Activated T-cell treated with anti-CD3 and anti-CD28 coated beads, Interleukin-2, amount 50 U/mL, for 24 hours (primary cell): ENCODE data around the gene CSNK1A1L.

Source experiments
- DNase-seq: peaks from one replicate; pipeline ENCODE4 v3.0.0-alpha.2; 2020
- H3K27ac Mint-ChIP-seq: 2 replicates; pipeline ENCODE4 v1.8.0; 2020; ENCODE audit warnings: mild to moderate bottlenecking, mixed read lengths
- H3K27me3 Mint-ChIP-seq: 2 replicates; pipeline ENCODE4 v1.8.0; 2020; ENCODE audit warnings: mixed read lengths
- H3K36me3 Mint-ChIP-seq: 2 replicates; pipeline ENCODE4 v1.8.0; 2020; ENCODE audit warnings: low read depth, mixed read lengths
- H3K4me1 Mint-ChIP-seq: 2 replicates; pipeline ENCODE4 v1.8.0; 2020; ENCODE audit warnings: low read depth, mixed read lengths
- H3K4me3 Mint-ChIP-seq: 2 replicates; pipeline ENCODE4 v1.8.0; 2020; ENCODE audit warnings: mild to moderate bottlenecking, moderate library complexity, mixed read lengths
- H3K9me3 Mint-ChIP-seq: 2 replicates; pipeline ENCODE4 v1.8.0; 2020; ENCODE audit warnings: mixed read lengths

Gene CSNK1A1L

DNA sequence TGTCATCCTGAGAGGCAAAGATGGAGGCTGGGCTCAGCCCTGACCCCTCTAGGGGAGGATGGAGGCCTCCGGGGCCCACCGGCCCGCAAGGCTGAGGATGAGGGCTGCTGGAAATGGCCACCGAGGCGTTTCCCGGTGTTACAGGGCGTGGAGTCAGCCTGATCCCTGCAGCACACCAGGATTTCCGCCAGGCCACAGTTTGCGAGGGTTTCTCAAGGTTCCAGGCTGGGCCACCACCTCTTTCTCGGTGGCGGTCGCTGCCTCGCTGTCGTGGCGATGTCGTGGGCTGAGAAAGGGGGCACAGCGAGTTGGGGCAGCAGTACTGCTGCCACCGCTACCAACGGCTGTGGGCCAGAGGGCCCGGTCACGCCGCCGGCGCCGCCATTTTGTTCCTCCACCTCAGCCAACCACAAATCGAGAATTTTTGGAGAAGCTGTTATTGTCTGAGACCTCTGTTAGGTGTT, at the start of gene CSNK1A1L:
Gene CSNK1A1L (minus strand): TSS at position 414 of the 464 bp plus-strand sequence. CDS start 408 bp downstream, at position 6.
- DNase-seq, result no peak
- Mint-ChIP-seq H3K36me3 (no peaks in the 10 kb centered on the region), H3K4me3 (no peak within 1 kb of the TSS), H3K9me3 (no peaks in the 10 kb centered on the region), H3K27ac (no peak within 1 kb of the TSS), H3K4me1 (no peaks in the 10 kb centered on the region), H3K27me3 (peaks cover 18% of the 10 kb centered on the region)

DNA sequence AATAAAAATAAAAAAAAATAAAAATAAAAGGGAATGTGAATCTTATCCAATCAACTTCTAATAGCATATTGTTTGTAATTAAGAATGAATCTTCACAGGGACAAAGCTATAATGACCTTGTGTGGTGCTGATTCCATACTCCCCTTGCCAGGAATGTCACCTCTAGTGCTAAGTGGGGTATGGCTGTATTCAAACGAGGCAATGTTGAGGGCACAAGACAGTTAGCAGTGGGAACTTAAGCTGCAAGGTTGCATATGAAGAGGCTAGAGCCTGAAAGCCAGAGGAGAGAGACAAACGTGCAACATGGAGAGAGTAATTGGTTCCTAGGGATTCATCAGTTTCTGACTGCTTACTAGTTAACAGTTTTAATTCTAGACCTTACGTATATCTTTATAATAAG, 43.9 kb upstream of the CSNK1A1L start:
- H3K27ac Mint-ChIP-seq, result no peak overlapping the region
- H3K27me3 Mint-ChIP-seq, result no peaks in the 10 kb centered on the region
- H3K4me1 Mint-ChIP-seq, result no peaks in the 10 kb centered on the region
- no peak for DNase-seq
- H3K4me3 Mint-ChIP-seq, result no peak overlapping the region
- no peaks in the 10 kb centered on the region for H3K36me3 Mint-ChIP-seq
- no peaks in the 10 kb centered on the region for H3K9me3 Mint-ChIP-seq

DNA sequence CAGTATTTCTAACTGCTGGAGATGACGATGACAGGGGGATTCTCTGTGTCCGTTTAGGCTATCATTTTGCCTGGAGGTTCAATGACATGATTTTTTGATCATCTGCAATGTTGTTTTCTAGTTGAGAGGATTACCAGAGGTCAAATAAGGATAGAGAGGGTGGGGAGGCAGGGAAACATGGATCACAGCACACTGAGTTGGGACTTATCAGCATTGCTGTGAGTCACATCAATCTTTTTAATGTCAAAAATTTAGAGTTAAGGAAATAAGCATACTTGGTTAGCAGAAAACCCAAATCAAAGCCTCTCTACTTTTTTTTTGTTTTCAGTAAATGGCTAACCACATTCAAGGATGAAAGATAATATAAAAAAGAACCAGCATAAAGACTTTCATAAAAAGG, 43.0 kb upstream of the CSNK1A1L start:
- Mint-ChIP-seq H3K4me3 (no peak overlapping the region), H3K27me3 (no peaks in the 10 kb centered on the region), H3K9me3 (no peaks in the 10 kb centered on the region), H3K27ac (no peak overlapping the region), H3K4me1 (no peaks in the 10 kb centered on the region), H3K36me3 (no peaks in the 10 kb centered on the region)
- DNase-seq, result no peak

DNA sequence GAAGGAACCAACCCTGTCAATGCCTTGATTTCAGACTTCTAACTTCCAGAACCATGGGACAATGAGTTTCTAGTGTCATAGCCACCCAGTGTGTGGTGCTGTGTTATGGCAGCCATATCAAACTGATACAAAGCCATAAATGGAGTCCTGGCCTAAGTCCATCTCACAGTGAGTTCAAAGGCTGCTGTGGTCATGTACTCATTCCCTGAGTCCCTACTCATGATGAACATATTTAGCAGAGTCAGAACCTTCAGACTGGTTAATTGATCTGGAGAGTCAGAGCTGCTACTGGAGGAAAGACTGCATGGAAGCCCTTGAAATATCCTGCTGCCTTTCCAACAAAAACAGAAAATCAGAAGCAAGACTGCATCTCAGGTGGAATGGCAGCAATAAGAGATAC, 39.2 kb upstream of the CSNK1A1L start:
- H3K27ac Mint-ChIP-seq, result no peak overlapping the region
- DNase-seq, result no peak

DNA sequence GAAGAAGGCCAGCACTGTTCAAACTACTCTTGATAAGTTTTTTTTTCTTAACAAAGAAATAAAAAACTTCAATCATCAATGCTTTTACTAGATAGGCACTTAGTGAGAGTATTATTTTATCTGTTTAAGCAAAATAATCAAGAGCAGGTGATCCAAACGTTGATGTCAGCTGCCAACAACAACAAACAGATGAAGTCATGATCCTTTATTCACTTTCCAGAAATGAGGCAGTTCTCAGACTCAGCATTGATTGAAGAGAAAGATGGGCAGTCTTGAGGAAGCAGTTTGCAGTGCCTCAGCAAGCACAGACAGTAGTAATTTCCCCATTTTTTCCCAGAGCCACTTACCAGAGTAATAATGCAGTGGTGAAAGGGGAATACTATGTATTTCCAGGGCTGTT, 38.4 kb upstream of the CSNK1A1L start:
- Mint-ChIP-seq H3K9me3 (no peaks in the 10 kb centered on the region), H3K36me3 (no peaks in the 10 kb centered on the region), H3K4me1 (no peaks in the 10 kb centered on the region), H3K27ac (no peak overlapping the region), H3K27me3 (no peaks in the 10 kb centered on the region), H3K4me3 (no peak overlapping the region)
- no peak for DNase-seq

More for the DNA sequence above, 39.2 kb upstream of the CSNK1A1L start:
- Mint-ChIP-seq H3K4me1 (no peaks in the 10 kb centered on the region), H3K9me3 (no peaks in the 10 kb centered on the region), H3K4me3 (no peak overlapping the region), H3K27me3 (no peaks in the 10 kb centered on the region), H3K36me3 (no peaks in the 10 kb centered on the region)

DNA sequence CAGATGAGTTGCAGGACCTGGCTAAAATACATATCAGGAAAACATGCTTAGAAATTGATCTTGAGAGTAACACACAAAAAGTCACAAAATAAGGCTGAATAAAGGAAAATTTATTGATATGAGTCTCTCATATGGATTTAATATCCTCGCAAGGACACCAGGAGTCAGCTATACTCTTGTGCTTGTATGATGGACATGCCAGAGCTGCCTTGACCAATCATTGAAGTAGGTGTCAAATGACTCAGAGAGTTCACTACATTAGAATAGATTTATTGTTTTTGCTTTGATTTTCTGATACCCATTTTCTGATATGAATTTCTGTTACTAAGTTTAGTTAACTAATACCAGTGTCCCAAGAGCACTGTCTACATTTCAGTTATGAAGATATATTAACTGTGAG, 37.4 kb upstream of the CSNK1A1L start:
- H3K27me3 Mint-ChIP-seq, result no peaks in the 10 kb centered on the region
- H3K9me3 Mint-ChIP-seq, result no peaks in the 10 kb centered on the region
- no peaks in the 10 kb centered on the region for H3K4me1 Mint-ChIP-seq
- no peak overlapping the region for H3K27ac Mint-ChIP-seq
- no peak for DNase-seq
- no peak overlapping the region for H3K4me3 Mint-ChIP-seq
- no peaks in the 10 kb centered on the region for H3K36me3 Mint-ChIP-seq

DNA sequence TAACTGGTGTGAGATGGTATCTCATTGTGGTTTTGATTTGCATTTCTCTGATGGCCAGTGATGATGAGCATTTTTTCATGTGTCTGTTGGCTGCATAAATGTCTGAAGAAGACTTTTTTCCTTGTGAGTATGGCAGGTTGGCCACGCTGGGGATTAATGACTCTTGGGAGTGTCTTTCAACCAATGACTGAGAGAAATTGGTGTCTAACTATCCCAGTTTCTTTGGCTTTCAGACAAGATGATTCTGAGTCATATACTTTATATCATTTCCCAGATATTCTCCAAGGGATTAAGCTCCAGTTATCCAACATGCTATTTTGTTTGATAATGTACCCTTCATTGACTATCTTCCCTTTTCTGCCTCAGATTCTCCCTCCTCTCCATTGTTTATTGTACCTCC, 35.5 kb upstream of the CSNK1A1L start:
- Mint-ChIP-seq H3K36me3 (no peaks in the 10 kb centered on the region), H3K4me1 (no peaks in the 10 kb centered on the region), H3K4me3 (no peak overlapping the region), H3K27me3 (no peaks in the 10 kb centered on the region), H3K9me3 (no peaks in the 10 kb centered on the region), H3K27ac (no peak overlapping the region)
- DNase-seq, result no peak

DNA sequence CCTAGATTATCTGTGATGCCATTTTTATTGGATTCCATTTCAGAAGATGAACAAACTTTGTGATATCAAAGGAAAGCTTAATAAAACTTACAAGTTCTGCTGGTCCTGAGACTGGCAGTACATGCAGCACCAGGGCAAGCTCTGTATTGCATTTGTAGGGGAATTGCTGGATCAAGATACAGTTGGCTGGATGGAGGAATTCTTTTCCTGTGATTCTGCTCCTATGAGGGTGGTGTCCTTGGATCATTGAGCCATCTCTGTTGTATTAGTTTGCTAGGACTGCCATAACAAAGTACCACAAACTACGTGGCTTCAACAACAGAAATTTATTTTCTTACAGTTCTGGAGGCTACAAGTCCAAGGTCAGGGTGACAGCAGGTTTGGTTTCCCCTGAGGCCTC, 33.9 kb upstream of the CSNK1A1L start:
- Mint-ChIP-seq H3K4me1 (no peaks in the 10 kb centered on the region), H3K4me3 (no peak overlapping the region), H3K27me3 (no peaks in the 10 kb centered on the region), H3K36me3 (no peaks in the 10 kb centered on the region), H3K9me3 (no peaks in the 10 kb centered on the region), H3K27ac (no peak overlapping the region)
- DNase-seq, result no peak

DNA sequence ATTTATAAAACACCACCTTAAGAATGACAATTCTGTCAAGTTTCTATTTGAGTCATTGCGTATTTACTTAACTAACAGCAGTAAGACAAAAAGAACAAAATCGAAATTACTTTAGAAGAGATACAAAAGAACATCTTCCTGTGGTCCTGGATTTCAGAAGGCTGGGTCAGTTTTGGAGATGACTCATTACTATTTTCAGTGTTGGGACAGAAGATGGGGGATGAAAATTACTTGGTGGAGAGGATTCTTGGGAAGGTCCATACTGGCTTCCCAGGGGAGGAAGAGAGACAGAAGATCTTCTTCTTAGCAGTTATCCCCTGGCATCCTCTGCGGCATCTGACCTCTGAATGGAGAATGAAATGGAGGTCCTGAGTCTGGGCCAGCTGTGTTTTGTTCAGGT, 33.5 kb upstream of the CSNK1A1L start:
- H3K4me3 Mint-ChIP-seq, result no peak overlapping the region
- no peaks in the 10 kb centered on the region for H3K4me1 Mint-ChIP-seq
- no peaks in the 10 kb centered on the region for H3K27me3 Mint-ChIP-seq
- H3K9me3 Mint-ChIP-seq, result no peaks in the 10 kb centered on the region
- no peaks in the 10 kb centered on the region for H3K36me3 Mint-ChIP-seq
- no peak overlapping the region for H3K27ac Mint-ChIP-seq
- DNase-seq, result no peak

DNA sequence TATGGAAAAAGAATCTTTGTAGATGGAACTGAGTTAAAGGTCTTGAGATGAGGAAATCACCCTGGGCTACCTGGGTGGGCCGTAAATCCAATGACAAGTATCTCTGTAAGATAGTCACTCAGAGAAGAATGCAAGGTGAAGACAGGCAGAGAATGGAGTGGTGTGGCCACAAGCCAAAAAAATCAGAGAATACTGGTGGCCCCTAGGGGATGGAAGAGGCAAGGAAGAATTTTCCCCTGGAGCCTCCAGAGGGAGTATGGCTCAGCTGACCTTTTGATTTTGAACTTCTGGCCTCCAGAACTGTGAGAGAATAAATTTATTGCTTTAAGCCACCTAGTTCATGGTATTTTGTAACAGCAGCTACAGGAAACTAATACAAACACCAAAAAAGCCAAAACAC, 32.7 kb upstream of the CSNK1A1L start:
- no peaks in the 10 kb centered on the region for H3K9me3 Mint-ChIP-seq
- H3K27me3 Mint-ChIP-seq, result no peaks in the 10 kb centered on the region
- no peak overlapping the region for H3K27ac Mint-ChIP-seq
- H3K4me1 Mint-ChIP-seq, result no peaks in the 10 kb centered on the region
- no peak for DNase-seq
- H3K36me3 Mint-ChIP-seq, result no peaks in the 10 kb centered on the region
- no peak overlapping the region for H3K4me3 Mint-ChIP-seq

DNA sequence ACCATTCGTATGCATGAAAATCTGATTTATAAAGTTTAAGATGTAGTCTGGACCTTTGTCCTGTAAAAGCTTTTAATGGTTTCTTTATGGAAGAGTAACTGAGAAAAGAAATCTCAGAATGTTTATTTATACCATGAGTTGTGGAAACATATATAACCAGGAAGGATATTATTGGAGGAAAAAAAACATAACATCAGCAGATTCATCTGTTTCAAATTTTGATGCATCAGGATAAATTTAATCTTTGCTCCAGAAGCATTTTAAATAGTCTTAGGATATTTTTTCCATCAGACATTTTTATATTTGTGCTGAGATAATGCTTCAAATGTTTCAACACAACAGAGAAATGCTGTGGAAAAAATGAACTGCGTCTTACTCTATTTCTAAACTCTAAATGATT, 31.2 kb upstream of the CSNK1A1L start:
- Mint-ChIP-seq H3K4me3 (no peak overlapping the region), H3K36me3 (no peaks in the 10 kb centered on the region), H3K27ac (no peak overlapping the region), H3K9me3 (no peaks in the 10 kb centered on the region), H3K27me3 (no peaks in the 10 kb centered on the region), H3K4me1 (no peaks in the 10 kb centered on the region)
- no peak for DNase-seq

DNA sequence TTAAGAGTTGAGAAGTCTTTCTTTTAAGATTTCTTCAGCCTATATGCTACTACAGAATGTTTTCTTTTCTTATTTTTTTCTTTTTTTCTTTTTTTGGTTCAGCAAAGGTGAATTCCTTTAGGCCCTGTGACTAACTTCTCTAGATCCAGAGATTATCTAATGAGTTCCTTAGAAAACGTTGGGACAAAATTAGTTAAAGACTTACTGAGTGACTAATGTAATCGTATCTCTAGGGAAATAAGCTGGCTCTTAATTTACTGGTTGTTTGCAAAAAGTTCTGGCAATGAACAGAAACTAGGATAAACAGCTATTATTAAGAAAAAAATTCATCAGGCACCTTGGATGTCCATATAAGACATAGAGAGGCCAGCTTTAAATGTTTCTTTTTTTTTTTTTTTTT, 30.7 kb upstream of the CSNK1A1L start:
- Mint-ChIP-seq H3K4me1 (no peaks in the 10 kb centered on the region), H3K27me3 (no peaks in the 10 kb centered on the region), H3K4me3 (no peak overlapping the region)

DNA sequence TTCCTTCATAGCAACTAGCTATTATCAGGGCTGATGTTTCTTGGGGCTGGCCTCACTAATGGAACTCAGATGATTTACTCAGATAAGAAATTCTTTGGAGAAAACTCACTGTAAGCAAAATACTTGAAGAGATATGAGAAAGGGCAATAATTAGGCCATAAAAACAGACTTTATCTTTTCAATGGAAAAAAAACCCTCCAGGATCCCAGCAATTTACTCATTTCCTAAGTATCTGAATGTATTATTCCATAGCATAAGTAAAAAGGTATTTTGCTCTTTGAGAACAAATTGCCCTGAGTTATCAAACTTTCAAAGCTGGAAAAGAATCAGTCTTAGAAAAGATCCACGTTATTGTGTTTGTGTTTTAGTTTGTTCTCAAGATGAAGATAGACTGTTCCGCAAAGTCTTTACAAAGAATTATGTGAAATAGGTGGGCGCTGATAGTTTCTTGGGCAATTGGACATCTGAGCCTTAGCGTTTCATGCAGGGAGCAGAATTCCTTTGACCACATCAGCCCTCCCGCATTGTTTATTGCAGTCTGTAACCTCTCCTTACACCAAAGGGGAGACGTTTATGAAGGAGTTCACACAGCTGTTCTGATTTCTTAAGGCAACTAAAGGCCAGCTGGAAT, 29.1 kb upstream of the CSNK1A1L start:
- no peak overlapping the region for H3K27ac Mint-ChIP-seq
- no peaks in the 10 kb centered on the region for H3K9me3 Mint-ChIP-seq
- H3K36me3 Mint-ChIP-seq, result no peaks in the 10 kb centered on the region
- no peak for DNase-seq
- H3K4me1 Mint-ChIP-seq, result no peaks in the 10 kb centered on the region
- no peak overlapping the region for H3K4me3 Mint-ChIP-seq
- no peaks in the 10 kb centered on the region for H3K27me3 Mint-ChIP-seq

More for the DNA sequence above, 30.7 kb upstream of the CSNK1A1L start:
- no peaks in the 10 kb centered on the region for H3K9me3 Mint-ChIP-seq
- H3K27ac Mint-ChIP-seq, result no peak overlapping the region
- DNase-seq, result no peak
- no peaks in the 10 kb centered on the region for H3K36me3 Mint-ChIP-seq

DNA sequence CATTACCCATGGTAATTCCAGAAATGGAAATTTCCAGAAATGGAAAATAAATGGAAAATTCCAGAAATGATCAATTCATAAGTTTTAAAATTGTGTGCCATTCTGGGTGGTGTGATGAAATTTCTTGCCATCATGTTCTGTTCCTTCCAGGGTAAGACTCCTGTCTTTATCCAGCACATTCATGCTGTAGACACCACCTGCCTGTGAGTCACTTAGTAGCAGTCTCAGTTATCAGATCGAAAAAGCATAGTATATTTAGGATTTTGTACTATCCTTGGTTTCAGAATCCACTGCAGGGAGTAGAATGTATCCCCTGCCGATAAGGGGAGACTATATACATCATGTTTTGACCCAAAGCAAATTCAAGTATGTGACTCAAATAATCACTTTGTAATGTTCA, 26.7 kb upstream of the CSNK1A1L start:
- DNase-seq, result no peak
- no peak overlapping the region for H3K27ac Mint-ChIP-seq
- H3K9me3 Mint-ChIP-seq, result no peaks in the 10 kb centered on the region
- H3K4me3 Mint-ChIP-seq, result no peak overlapping the region
- H3K27me3 Mint-ChIP-seq, result no peaks in the 10 kb centered on the region
- H3K36me3 Mint-ChIP-seq, result no peaks in the 10 kb centered on the region
- H3K4me1 Mint-ChIP-seq, result no peaks in the 10 kb centered on the region

DNA sequence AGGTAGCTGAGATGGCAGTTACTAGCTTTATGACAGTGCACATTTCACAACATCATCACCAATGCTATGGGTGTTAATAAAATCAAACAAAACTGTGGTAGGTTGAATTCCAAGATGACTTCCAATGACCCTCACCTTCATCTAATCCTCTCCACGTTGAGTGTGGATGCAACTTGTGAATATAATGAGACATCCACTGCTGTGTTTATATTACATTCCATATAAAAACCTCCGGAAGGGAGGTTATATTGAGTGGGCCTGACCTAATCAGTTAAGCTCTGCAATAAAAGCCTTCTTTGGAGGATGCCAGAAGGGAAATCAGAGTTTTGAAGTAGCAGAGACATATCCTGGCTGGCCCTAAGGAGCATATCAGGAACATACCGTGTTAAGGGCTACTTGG, 25.6 kb upstream of the CSNK1A1L start:
- Mint-ChIP-seq H3K27me3 (no peaks in the 10 kb centered on the region), H3K4me1 (no peaks in the 10 kb centered on the region), H3K9me3 (no peaks in the 10 kb centered on the region), H3K36me3 (no peaks in the 10 kb centered on the region), H3K27ac (no peak overlapping the region), H3K4me3 (no peak overlapping the region)
- DNase-seq, result no peak

DNA sequence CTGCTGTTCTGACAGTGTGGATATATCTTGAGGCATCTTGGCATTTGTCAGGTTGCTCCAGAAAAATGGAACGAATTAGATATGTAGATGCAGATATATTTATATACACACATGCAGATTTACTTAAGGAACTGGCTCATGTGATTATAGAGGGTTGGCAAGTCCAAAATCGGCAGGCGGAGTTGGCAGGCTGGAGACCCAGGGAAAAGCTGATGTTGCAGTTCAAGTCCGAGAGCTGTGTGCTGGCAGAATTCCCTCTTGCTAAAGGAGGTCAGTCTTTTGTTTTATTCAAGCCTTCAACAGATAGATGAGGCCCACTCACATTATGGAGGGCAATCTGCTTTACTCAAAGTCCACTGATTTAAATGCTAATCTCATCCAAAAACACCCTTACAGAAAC, 24.4 kb upstream of the CSNK1A1L start:
- Mint-ChIP-seq H3K9me3 (no peaks in the 10 kb centered on the region), H3K27ac (no peak overlapping the region), H3K36me3 (no peaks in the 10 kb centered on the region), H3K27me3 (peaks cover 3% of the 10 kb centered on the region), H3K4me3 (no peak overlapping the region), H3K4me1 (no peaks in the 10 kb centered on the region)
- DNase-seq, result no peak
